Muscle layer of colon (tissue), 2 donors: Measurements from ENCODE around the gene TUBGCP3.

ENCODE experiments used
- H3K27ac ChIP-seq: one replicate; pipeline ENCODE4 v1.7.0; 2013; ENCODE audit warnings: low read depth, mild to moderate bottlenecking, low read length, moderate library complexity
- H3K27me3 ChIP-seq, 2 donors: one replicate each; pipeline ENCODE4 v1.7.0; 2013; ENCODE audit warnings: low read length in 2 of 2, mild to moderate bottlenecking in 2 of 2; ENCODE audit not compliant: insufficient read depth in 2 of 2, control insufficient read depth in 1 of 2
- H3K36me3 ChIP-seq: one replicate; pipeline ENCODE4 v1.7.0; 2013; ENCODE audit warnings: mild to moderate bottlenecking, low read length; ENCODE audit not compliant: insufficient read depth
- H3K4me1 ChIP-seq: one replicate; pipeline ENCODE4 v1.7.0; 2013; ENCODE audit warnings: mild to moderate bottlenecking, low read length; ENCODE audit not compliant: insufficient read depth
- H3K4me3 ChIP-seq, 2 donors: one replicate each; pipeline ENCODE4 v1.7.0; 2013; ENCODE audit warnings: low read length in 2 of 2, low read depth in 1 of 2, mild to moderate bottlenecking in 1 of 2, moderate library complexity in 1 of 2
- H3K9ac ChIP-seq: one replicate; pipeline ENCODE4 v1.7.0; 2013; ENCODE audit warnings: low read length
- H3K9me3 ChIP-seq: one replicate; pipeline ENCODE4 v1.7.0; 2013; ENCODE audit warnings: mild to moderate bottlenecking, low read length
- donor health status: abdominal sarcoma.
- donor health status: Adenocarcinoma of cecum.

The TUBGCP3 gene

GRCh38 chr13:112574834-112575613, 12.9 kb downstream of the TUBGCP3 start:
- Histone ChIP-seq H3K4me1 (peaks cover 19% of the 10 kb centered on the region), H3K9me3 (no peaks in the 10 kb centered on the region), H3K4me3 (no peak overlapping the region), H3K27ac (no peak overlapping the region), H3K9ac (no peak overlapping the region), H3K27me3 (no peaks in the 10 kb centered on the region), H3K36me3 (no peaks in the 10 kb centered on the region)

- peaks cover 19% of the 10 kb centered on the region for H3K4me1 ChIP-seq
- no peaks in the 10 kb centered on the region for H3K27me3 ChIP-seq
- no peaks in the 10 kb centered on the region for H3K36me3 ChIP-seq
- H3K9ac ChIP-seq = no peak overlapping the region
- no peak overlapping the region for H3K4me3 ChIP-seq
- no peaks in the 10 kb centered on the region for H3K9me3 ChIP-seq
- no peak overlapping the region for H3K27ac ChIP-seq
These were observed 13.5 kb downstream of the TUBGCP3 start for GRCh38 chr13:112574416-112574815.

- Histone ChIP-seq H3K9me3 (no peaks in the 10 kb centered on the region), H3K4me3 (no peak overlapping the region), H3K4me1 (peaks cover 19% of the 10 kb centered on the region), H3K27ac (no peak overlapping the region), H3K27me3 (no peaks in the 10 kb centered on the region), H3K36me3 (peaks cover 1% of the 10 kb centered on the region), H3K9ac (no peak overlapping the region)
These were observed 14.2 kb downstream of the TUBGCP3 start for GRCh38 chr13:112573710-112574109.

- H3K4me3 ChIP-seq = no peak overlapping the region
- H3K4me1 ChIP-seq = peaks cover 19% of the 10 kb centered on the region
- no peaks in the 10 kb centered on the region for H3K27me3 ChIP-seq
- peaks cover 14% of the 10 kb centered on the region for H3K36me3 ChIP-seq
- no peak overlapping the region for H3K27ac ChIP-seq
- H3K9ac ChIP-seq = no peak overlapping the region
- H3K9me3 ChIP-seq = no peaks in the 10 kb centered on the region
These were observed 15.6 kb downstream of the TUBGCP3 start for GRCh38 chr13:112572366-112572765.

GRCh38 chr13:112569821-112570220, 18.1 kb downstream of the TUBGCP3 start:
- Histone ChIP-seq H3K36me3 (peaks cover 21% of the 10 kb centered on the region), H3K4me3 (no peak overlapping the region), H3K27me3 (no peaks in the 10 kb centered on the region), H3K9ac (no peak overlapping the region), H3K4me1 (peaks cover 9% of the 10 kb centered on the region), H3K27ac (no peak overlapping the region), H3K9me3 (no peaks in the 10 kb centered on the region)

GRCh38 chr13:112567161-112567862, 20.6 kb downstream of the TUBGCP3 start:
- H3K27ac ChIP-seq = no peak overlapping the region
- H3K27me3 ChIP-seq = no peaks in the 10 kb centered on the region
- H3K9me3 ChIP-seq = no peaks in the 10 kb centered on the region
- H3K36me3 ChIP-seq = peaks cover 37% of the 10 kb centered on the region
- H3K4me3 ChIP-seq = no peak overlapping the region
- H3K9ac ChIP-seq = no peak overlapping the region
- H3K4me1 ChIP-seq = no peaks in the 10 kb centered on the region

- Histone ChIP-seq H3K9me3 (no peaks in the 10 kb centered on the region), H3K4me3 (no peak overlapping the region), H3K27ac (no peak overlapping the region), H3K4me1 (no peaks in the 10 kb centered on the region), H3K36me3 (peaks cover 38% of the 10 kb centered on the region), H3K27me3 (no peaks in the 10 kb centered on the region), H3K9ac (no peak overlapping the region)
These were observed 25.1 kb downstream of the TUBGCP3 start for GRCh38 chr13:112562786-112563383.

- H3K4me1 ChIP-seq = no peaks in the 10 kb centered on the region
- H3K36me3 ChIP-seq = peaks cover 38% of the 10 kb centered on the region
- no peak overlapping the region for H3K27ac ChIP-seq
- no peak overlapping the region for H3K4me3 ChIP-seq
- no peak overlapping the region for H3K9ac ChIP-seq
- H3K9me3 ChIP-seq = no peaks in the 10 kb centered on the region
- H3K27me3 ChIP-seq = no peaks in the 10 kb centered on the region
These were observed 25.7 kb downstream of the TUBGCP3 start for GRCh38 chr13:112562254-112562653.

- Histone ChIP-seq H3K27me3 (no peaks in the 10 kb centered on the region), H3K36me3 (peaks cover 36% of the 10 kb centered on the region), H3K9ac (no peak overlapping the region), H3K9me3 (no peaks in the 10 kb centered on the region), H3K27ac (no peak overlapping the region), H3K4me1 (no peaks in the 10 kb centered on the region), H3K4me3 (no peak overlapping the region)
These were observed 26.5 kb downstream of the TUBGCP3 start for GRCh38 chr13:112561478-112561877.

GRCh38 chr13:112558696-112559418, 29.1 kb downstream of the TUBGCP3 start:
- Histone ChIP-seq H3K9me3 (no peaks in the 10 kb centered on the region), H3K27me3 (no peaks in the 10 kb centered on the region), H3K36me3 (peaks cover 48% of the 10 kb centered on the region), H3K4me3 (no peak overlapping the region), H3K4me1 (no peaks in the 10 kb centered on the region), H3K9ac (no peak overlapping the region), H3K27ac (no peak overlapping the region)

GRCh38 chr13:112556600-112556999, 31.4 kb downstream of the TUBGCP3 start:
- H3K9me3 ChIP-seq = no peaks in the 10 kb centered on the region
- H3K36me3 ChIP-seq = peaks cover 60% of the 10 kb centered on the region
- H3K4me3 ChIP-seq = no peak overlapping the region
- no peaks in the 10 kb centered on the region for H3K27me3 ChIP-seq
- H3K4me1 ChIP-seq = no peaks in the 10 kb centered on the region
- H3K9ac ChIP-seq = no peak overlapping the region
- no peak overlapping the region for H3K27ac ChIP-seq
